Right lobe of liver (tissue), 4 donors: Measurements from ENCODE around the gene TAF11L13.
"Not testable (repeated sequence)": the region's sequence is repeated elsewhere in the genome, so short reads cannot be mapped to it uniquely, and the experiment has no call there.

Experiments
- CTCF ChIP-seq, 4 donors: fragments of 200-600 bp in 3 of 4; fragments of 450-650 bp in 1 of 4; IDR thresholded peaks; one replicate each; pipeline versions ENCODE4 v1.5.1 to v1.8.0; 2016 to 2022; ENCODE audit warnings: antibody characterized with exemption in 4 of 4, mild to moderate bottlenecking in 2 of 4
- POLR2A ChIP-seq: fragments of 450-650 bp; IDR thresholded peaks from one replicate; pipeline ENCODE4 v1.6.1; 2017; ENCODE audit warnings: antibody characterized with exemption, mild to moderate bottlenecking
- donor health status: DM: no; HTN: no; CAD: no.
- donor health status: DM: no; HTN: no; CAD: no.
- donor health status: DM: no; HTN: yes; CAD: no.

- not testable (repeated sequence) for TF ChIP-seq CTCF (IDR thresholded peaks at IDR 0.05); POLR2A
Observed at GRCh38 chr5:17585658-17586057, 46.2 kb upstream of the TAF11L13 start, which contains the start of gene TAF11L7.
